Adipocyte (in vitro differentiated cells): ENCODE measurements around the gene ZDHHC14.
A peak's percentile ranks its signal among the peaks of the same experiment; 100 is the strongest.

Experiments
- DNase-seq: peaks from one replicate; pipeline ENCODE4 v3.0.0-alpha.2; 2015; ENCODE audit warnings: low read depth
- H3K27me3 ChIP-seq: replicated peaks from 2 replicates; pipeline ENCODE4 v1.7.0; 2013; ENCODE audit warnings: mild to moderate bottlenecking, low read length, moderate library complexity; ENCODE audit not compliant: control insufficient read depth, insufficient read depth
- H3K36me3 ChIP-seq: 2 replicates; pipeline ENCODE4 v1.7.0; 2013; ENCODE audit warnings: low read length, mild to moderate bottlenecking, moderate library complexity; ENCODE audit not compliant: control insufficient read depth, insufficient read depth, severe bottlenecking
- H3K4me1 ChIP-seq: 2 replicates; pipeline ENCODE4 v1.7.0; 2013; ENCODE audit warnings: mild to moderate bottlenecking, low read length, moderate library complexity; ENCODE audit not compliant: control insufficient read depth, insufficient read depth
- H3K4me3 ChIP-seq: 2 replicates; pipeline ENCODE4 v1.7.0; 2013; ENCODE audit warnings: mild to moderate bottlenecking, low read length, moderate library complexity
- H3K9ac ChIP-seq: 2 replicates; pipeline ENCODE4 v1.7.0; 2013; ENCODE audit warnings: mild to moderate bottlenecking, low read length, moderate library complexity
- H3K9me3 ChIP-seq: 2 replicates; pipeline ENCODE4 v1.7.0; 2013; ENCODE audit warnings: mild to moderate bottlenecking, low read length, moderate library complexity; ENCODE audit not compliant: control insufficient read depth

The ZDHHC14 gene

DNA sequence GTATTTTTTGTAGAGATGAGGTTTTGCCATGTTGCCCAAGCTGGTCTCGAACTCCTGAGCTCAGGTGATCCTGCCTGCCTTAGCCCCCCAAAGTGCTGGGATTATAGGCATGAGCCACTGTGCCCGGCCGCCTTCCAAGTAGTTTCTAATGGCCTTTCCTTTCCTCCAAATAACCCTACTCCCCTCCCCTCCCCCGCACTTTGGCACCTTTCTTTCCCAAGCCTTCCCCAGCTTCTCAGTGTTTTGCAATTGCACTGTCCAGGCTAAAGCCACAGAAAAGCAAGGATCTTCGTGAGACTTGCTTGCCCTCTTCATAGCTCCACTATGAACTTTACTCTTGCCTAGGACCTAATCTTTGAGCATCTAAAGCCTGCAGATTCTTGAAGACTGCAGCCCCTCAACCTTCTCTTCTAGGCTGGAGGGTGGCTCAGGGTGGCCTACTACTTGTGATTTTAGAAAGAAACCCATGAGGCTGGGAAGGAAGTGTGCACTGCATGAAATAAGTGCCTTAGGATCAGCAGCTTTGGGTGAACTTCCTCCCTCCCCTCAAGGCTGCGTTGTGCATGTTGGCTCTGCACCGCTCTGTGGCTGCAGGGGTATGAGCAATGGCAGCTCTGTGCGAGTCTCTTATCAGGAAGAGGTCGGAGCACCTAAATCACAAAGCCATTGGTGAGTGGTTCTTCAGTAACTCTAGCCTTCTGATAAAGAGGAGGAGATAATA lies 289.6 kb downstream of the ZDHHC14 start:
- H3K9me3 ChIP-seq: no peaks in the 10 kb centered on the region
- H3K27me3 ChIP-seq: no peaks in the 10 kb centered on the region
- H3K4me3 ChIP-seq: no peak overlapping the region
- peak overlapping the region; percentile 84 for H3K9ac ChIP-seq
- DNase-seq: no peak
- H3K4me1 ChIP-seq: peaks cover 25% of the 10 kb centered on the region
- H3K36me3 ChIP-seq: no peaks in the 10 kb centered on the region

DNA sequence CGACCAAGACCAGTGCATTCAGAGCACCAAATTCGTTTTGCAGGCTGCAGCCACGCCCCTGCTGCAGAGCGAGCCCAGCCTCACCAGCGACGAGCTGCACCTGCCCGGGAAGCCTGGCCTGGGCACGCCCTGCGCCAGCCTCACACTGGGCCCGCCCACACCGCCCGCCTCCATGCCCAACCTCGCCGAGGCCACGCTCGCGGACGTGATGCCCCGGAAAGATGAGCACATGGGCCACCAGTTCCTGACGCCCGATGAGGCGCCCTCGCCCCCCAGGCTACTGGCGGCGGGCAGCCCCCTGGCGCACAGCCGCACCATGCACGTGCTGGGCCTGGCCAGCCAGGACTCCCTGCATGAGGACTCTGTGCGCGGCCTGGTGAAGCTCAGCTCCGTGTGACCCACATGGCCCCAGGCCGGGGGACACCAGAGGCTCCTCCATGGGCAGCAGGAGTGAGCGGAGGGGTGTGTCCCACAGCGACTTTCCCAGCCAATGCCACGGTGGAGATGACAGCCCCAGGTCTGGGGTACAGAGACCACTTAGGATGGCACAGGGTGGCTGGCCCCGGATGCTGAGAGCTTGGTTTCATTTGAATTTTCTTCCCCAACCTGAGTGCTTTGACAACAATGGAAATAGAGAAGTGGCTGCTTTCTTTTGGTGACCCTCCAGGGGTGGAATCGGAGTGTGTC lies 291.9 kb downstream of the ZDHHC14 start:
- no peak overlapping the region for H3K4me3 ChIP-seq
- no peak overlapping the region for H3K9ac ChIP-seq
- DNase-seq: no peak
- H3K4me1 ChIP-seq: peaks cover 25% of the 10 kb centered on the region
- no peaks in the 10 kb centered on the region for H3K27me3 ChIP-seq
- no peaks in the 10 kb centered on the region for H3K9me3 ChIP-seq
- H3K36me3 ChIP-seq: no peaks in the 10 kb centered on the region

DNA sequence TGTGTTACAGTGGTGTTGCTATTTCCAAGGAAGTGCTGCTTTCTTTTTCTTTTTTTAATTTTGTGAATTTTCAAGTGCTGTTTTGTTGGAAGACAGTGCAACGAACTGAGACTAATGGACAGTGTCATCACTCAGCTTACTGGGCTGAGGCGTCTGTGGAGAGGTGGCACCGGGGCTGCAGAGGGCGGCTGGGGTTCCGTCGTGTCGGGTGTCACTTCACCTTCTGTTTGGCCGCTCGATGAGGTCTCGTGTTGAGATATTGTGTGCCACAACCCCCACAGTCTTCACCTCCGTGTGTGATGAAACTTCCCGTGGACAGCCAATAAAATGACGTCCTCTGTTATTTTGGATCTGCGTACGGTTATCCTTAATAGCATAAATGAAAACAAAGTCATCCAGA lies 292.6 kb downstream of the ZDHHC14 start:
- H3K27me3 ChIP-seq: no peaks in the 10 kb centered on the region
- H3K4me3 ChIP-seq: no peak overlapping the region
- no peak overlapping the region for H3K9ac ChIP-seq
- no peaks in the 10 kb centered on the region for H3K36me3 ChIP-seq
- no peak for DNase-seq
- peaks cover 25% of the 10 kb centered on the region for H3K4me1 ChIP-seq
- H3K9me3 ChIP-seq: no peaks in the 10 kb centered on the region

DNA sequence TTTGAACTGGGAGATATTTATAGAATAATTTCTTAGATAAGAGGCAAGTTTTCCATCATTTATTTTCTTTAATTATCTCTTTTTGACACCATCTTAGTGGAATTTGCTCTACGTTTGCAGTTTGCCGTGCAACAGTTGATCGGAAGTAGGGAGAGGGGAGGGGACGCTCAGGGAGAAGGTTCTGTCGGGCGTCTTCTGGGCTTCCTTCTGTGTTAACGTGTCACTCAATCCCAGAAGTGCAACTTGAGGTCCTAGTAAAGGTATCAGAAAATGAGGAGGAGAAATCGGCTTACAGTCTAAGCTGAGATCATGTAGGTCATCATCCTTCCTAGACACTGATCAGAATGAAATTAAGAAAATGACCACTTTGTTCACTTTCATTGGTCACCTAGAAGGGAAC lies 293.1 kb downstream of the ZDHHC14 start:
- H3K9ac ChIP-seq: no peak overlapping the region
- H3K9me3 ChIP-seq: no peaks in the 10 kb centered on the region

DNA sequence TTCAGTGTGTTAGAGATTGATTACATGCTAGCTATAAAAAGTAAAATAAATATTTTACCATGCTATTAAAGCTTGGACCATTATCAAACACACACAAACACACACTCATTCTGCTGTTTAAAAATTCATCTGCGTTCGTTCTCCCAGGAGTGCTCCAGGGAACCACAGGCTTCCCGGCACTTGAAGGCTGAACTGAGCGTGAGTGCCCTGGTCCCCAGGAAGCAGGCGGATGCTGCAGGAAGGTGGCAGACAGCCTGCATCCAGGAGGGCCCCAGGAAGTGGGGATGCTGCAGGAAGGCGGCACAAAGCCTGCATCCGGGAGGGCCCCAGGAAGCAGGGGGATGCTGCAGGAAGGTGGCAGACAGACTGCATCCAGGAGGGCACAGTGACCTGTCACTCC lies 294.8 kb downstream of the ZDHHC14 start:
- H3K27me3 ChIP-seq: no peaks in the 10 kb centered on the region
- H3K9ac ChIP-seq: no peak overlapping the region
- H3K4me1 ChIP-seq: peaks cover 7% of the 10 kb centered on the region
- no peak for DNase-seq
- no peaks in the 10 kb centered on the region for H3K9me3 ChIP-seq
- H3K4me3 ChIP-seq: no peak overlapping the region
- H3K36me3 ChIP-seq: no peaks in the 10 kb centered on the region

More for the DNA sequence above, 293.1 kb downstream of the ZDHHC14 start:
- H3K4me3 ChIP-seq: no peak overlapping the region
- no peaks in the 10 kb centered on the region for H3K36me3 ChIP-seq
- no peak for DNase-seq
- peaks cover 23% of the 10 kb centered on the region for H3K4me1 ChIP-seq
- no peaks in the 10 kb centered on the region for H3K27me3 ChIP-seq

DNA sequence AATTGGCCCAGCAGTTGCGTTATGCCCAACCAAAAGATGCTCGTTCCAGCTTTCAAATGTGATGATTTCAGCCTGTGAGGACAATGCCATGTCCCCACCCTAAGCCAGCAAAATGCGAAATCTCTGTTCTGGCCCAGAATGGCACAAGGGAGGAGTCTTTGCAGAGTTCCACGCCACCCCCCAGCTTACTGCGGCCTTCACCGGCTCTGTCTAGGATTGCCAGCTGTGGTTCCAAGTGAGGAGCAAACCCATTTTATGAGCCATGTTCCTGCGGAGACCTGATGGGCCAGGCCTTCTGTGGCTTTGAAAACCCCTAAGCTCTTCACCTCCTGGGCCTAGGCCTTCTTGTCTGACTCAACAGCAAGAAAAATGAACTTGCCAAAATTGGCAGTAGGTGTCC lies 295.3 kb downstream of the ZDHHC14 start:
- peaks cover 3% of the 10 kb centered on the region for H3K4me1 ChIP-seq
- no peak overlapping the region for H3K4me3 ChIP-seq
- no peak overlapping the region for H3K9ac ChIP-seq
- no peaks in the 10 kb centered on the region for H3K36me3 ChIP-seq
- no peak for DNase-seq
- no peaks in the 10 kb centered on the region for H3K9me3 ChIP-seq
- H3K27me3 ChIP-seq: no peaks in the 10 kb centered on the region

DNA sequence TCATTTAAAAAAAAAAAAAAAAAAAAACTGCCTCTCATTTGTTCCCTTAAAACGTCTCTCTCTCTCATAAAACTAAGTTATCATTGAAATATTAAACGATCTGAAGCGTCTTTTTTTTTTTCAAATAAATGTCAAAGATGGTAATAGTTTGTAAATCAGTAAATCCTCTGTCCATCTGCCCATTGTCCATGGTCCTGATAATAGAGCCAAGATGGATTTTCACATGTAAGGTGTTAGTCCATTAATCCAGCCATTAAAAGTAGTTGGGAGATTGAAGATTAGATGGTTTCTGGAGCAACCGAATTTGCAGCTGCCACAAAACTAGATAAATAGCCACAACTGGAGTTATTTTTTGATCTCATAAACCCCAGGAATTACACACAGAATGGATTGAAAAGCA lies 296.2 kb downstream of the ZDHHC14 start:
- Histone ChIP-seq H3K9me3 (no peaks in the 10 kb centered on the region), H3K27me3 (no peaks in the 10 kb centered on the region), H3K4me3 (no peak overlapping the region), H3K36me3 (no peaks in the 10 kb centered on the region), H3K9ac (no peak overlapping the region), H3K4me1 (no peaks in the 10 kb centered on the region)
- no peak for DNase-seq

DNA sequence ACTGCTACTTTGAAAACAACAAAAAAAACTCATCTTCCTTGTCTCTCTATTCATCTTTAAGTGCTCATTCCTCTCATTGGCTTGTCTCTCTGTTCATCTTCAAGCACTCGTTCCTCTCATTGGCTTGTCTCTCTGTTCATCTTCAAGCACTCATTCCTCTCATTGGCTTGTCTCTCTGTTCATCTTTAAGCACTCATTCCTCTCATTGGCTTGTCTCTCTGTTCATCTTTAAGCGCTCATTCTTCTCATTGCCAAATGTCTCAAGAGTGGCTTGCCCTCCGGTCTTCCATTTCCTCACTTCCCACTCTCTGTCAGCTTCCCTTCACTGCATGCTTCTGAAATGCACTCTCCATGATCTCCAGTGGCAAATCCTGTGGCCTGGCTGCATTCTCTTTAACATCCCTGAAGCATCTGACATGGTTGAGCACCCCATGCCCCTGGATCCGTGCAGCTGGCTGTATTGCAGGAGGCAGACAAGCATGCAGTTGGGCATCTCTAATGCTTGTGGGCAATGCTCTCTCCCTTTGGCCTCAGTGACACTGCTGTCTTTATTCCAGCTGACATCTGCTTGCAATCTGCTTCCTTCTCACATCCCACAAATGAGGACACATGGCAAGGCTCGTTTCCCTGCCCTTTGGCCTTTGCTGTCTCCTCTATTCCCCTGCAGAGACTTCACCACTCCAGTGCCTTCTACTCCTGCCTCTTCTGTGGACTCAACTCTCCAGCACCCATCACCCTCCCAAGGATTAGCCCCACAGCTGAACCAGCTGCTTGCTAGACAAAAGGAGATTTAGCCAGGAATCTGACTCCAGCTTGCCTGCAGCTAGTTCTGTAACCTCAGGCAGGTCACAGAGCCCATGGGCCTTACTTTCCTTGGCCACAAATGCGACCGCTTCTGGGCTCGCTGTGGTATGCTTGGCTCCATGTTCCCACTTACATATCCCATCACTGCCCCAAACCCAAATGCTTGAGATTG lies 298.9 kb downstream of the ZDHHC14 start:
- DNase-seq: no peak
- no peak overlapping the region for H3K4me3 ChIP-seq
- peaks cover 13% of the 10 kb centered on the region for H3K4me1 ChIP-seq

DNA sequence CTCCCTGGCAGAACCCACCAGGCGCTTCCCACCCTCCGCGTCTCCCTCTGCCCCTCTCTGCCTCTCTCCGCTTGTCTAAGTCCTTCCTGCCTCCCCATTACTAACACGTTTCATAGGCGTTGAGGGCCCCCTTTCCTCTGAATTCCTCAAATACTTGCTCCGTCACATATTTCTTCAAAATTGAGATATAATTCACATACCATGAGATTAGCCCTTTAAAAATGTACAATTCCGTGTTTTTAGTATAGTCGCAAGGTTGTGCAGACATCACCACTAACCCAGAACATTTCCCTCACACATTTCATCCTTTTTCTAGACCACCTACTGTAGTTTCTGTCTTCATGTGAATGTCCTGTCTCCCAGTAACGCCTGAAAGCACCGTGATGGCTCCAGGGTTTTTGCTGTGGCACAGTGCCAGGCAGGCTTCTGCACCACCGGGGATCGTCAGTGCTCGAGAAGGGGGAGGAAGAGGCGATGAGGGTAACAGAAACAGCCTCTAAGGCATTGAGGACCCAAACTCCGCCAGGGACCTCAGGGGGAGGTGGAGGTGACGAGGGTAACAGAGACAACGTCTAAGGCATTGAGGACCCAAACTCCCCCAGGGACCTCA lies 300.2 kb downstream of the ZDHHC14 start:
- Histone ChIP-seq H3K9me3 (no peaks in the 10 kb centered on the region), H3K9ac (no peak overlapping the region), H3K4me3 (no peak overlapping the region), H3K27me3 (no peaks in the 10 kb centered on the region), H3K36me3 (no peaks in the 10 kb centered on the region), H3K4me1 (peaks cover 13% of the 10 kb centered on the region)
- no peak for DNase-seq

More for the DNA sequence above, 298.9 kb downstream of the ZDHHC14 start:
- H3K9ac ChIP-seq: no peak overlapping the region
- H3K36me3 ChIP-seq: no peaks in the 10 kb centered on the region
- no peaks in the 10 kb centered on the region for H3K9me3 ChIP-seq
- no peaks in the 10 kb centered on the region for H3K27me3 ChIP-seq

DNA sequence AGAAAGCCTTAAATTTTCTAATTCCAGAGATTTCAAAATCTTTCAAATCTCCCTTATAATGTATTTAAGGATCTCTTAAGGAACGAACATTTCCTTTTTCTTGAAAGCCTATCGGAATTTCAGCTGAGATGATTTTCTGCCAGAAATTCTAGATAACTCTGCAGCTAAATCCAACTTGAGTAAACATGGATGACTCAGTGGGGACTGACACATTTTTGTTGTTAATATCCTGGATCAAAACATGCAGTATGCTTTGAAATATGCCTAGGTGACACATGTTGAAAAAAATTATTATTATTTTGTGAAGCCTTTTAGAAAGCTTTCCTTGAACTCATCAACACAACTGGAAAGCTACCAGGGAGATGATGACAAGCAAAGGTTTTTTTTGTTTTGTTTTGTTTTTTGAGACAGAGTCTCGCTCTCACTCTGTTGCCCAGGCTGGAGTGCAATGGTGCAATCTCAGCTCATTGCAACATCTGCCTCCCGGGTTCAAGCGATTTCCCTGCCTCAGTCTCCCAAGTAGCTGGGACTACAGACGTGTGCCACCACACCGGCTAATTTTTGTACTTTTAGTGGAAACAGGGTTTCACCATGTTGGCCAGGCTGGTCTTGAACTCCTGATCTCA lies 302.0 kb downstream of the ZDHHC14 start:
- no peaks in the 10 kb centered on the region for H3K9me3 ChIP-seq
- peaks cover 13% of the 10 kb centered on the region for H3K4me1 ChIP-seq
- H3K27me3 ChIP-seq: peaks cover 2% of the 10 kb centered on the region
- peak; percentile 75 for DNase-seq
- peak overlapping the region; percentile 36 for H3K4me3 ChIP-seq
- H3K9ac ChIP-seq: peak overlapping the region; percentile 19
- H3K36me3 ChIP-seq: no peaks in the 10 kb centered on the region
